GM18526 (cell line): ENCODE measurements around the gene DDN.

Source experiments
- POLR2A ChIP-seq: IDR thresholded peaks from 3 replicates; pipeline ENCODE4 v1.6.1; 2011; ENCODE audit not compliant: insufficient read length; ENCODE audit errors: extremely low read depth

The DDN gene

GRCh38 chr12:48999371-49000131 lies at the start of gene DDN:
Gene DDN (minus strand): TSS chr12:48999375. CDS start chr12:48999287, 88 bp downstream.
- TF ChIP-seq POLR2A = peak; percentile 36

GRCh38 chr12:49048953-49049352 lies 49.8 kb upstream of the DDN start:
- no peak for TF ChIP-seq POLR2A

GRCh38 chr12:49046129-49046895 lies 47.1 kb upstream of the DDN start:
- no peak for TF ChIP-seq POLR2A

- TF ChIP-seq POLR2A = no peak
These were observed 45.5 kb upstream of the DDN start for GRCh38 chr12:49044660-49045059.

GRCh38 chr12:49043856-49044258 lies 44.7 kb upstream of the DDN start:
- no peak for TF ChIP-seq POLR2A

- TF ChIP-seq POLR2A = no peak
These were observed 44.1 kb upstream of the DDN start for GRCh38 chr12:49043241-49043640.

GRCh38 chr12:49041881-49042484 lies 42.8 kb upstream of the DDN start:
- TF ChIP-seq POLR2A = no peak

GRCh38 chr12:49041036-49041880 lies 42.1 kb upstream of the DDN start:
- no peak for TF ChIP-seq POLR2A

- TF ChIP-seq POLR2A = no peak
These were observed 41.2 kb upstream of the DDN start for GRCh38 chr12:49040364-49040855.

- no peak for TF ChIP-seq POLR2A
These were observed 40.5 kb upstream of the DDN start for GRCh38 chr12:49039421-49040363.

GRCh38 chr12:49038291-49038955 lies 39.2 kb upstream of the DDN start:
- no peak for TF ChIP-seq POLR2A

- no peak for TF ChIP-seq POLR2A
These were observed 38.7 kb upstream of the DDN start for GRCh38 chr12:49037947-49038237.

- no peak for TF ChIP-seq POLR2A
These were observed 38.2 kb upstream of the DDN start for GRCh38 chr12:49037111-49037946.

GRCh38 chr12:49036029-49036428 lies 36.9 kb upstream of the DDN start:
- no peak for TF ChIP-seq POLR2A
